Mesenchymal stem cell (in vitro differentiated cells and primary cell): ENCODE measurements around the gene PRR35.

ENCODE experiments used
- DNase-seq: peaks from one replicate; pipeline ENCODE4 v3.0.0-alpha.2; 2013
- H2AFZ ChIP-seq: one replicate; pipeline ENCODE4 v1.6.1; 2013; ENCODE audit warnings: low read depth, mild to moderate bottlenecking, control low read depth, inconsistent platforms, low read length, moderate library complexity
- H2AK5ac ChIP-seq: 2 replicates; pipeline ENCODE4 v1.6.1; 2013; ENCODE audit warnings: low read length, moderate library complexity, mild to moderate bottlenecking, inconsistent platforms; ENCODE audit not compliant: severe bottlenecking
- H2BK120ac ChIP-seq: one replicate; pipeline ENCODE4 v1.6.1; 2013; ENCODE audit warnings: low read depth, mild to moderate bottlenecking, inconsistent platforms, low read length, moderate library complexity
- H2BK12ac ChIP-seq, 2 experiments: one replicate each; pipeline ENCODE4 v1.6.1; 2013; ENCODE audit warnings: inconsistent platforms in 2 of 2, low read length in 2 of 2, mild to moderate bottlenecking in 2 of 2, moderate library complexity in 2 of 2, control low read depth in 1 of 2
- H2BK15ac ChIP-seq: one replicate; pipeline ENCODE4 v1.6.1; 2013; ENCODE audit warnings: mild to moderate bottlenecking, low read depth, inconsistent platforms; ENCODE audit not compliant: poor library complexity, severe bottlenecking
- H2BK5ac ChIP-seq: 2 replicates; pipeline ENCODE4 v1.6.1; 2013; ENCODE audit warnings: low read depth, mild to moderate bottlenecking, low read length, control low read depth, inconsistent platforms; ENCODE audit not compliant: poor library complexity, severe bottlenecking
- H3K14ac ChIP-seq, 2 experiments: one replicate each; pipeline ENCODE4 v1.6.1; 2013; ENCODE audit warnings: inconsistent platforms in 2 of 2, low read length in 2 of 2, control low read depth in 1 of 2, mild to moderate bottlenecking in 1 of 2, moderate library complexity in 1 of 2
- H3K18ac ChIP-seq, 2 experiments: one replicate each; pipeline ENCODE4 v1.6.1; 2013; ENCODE audit warnings: inconsistent platforms in 2 of 2, low read length in 2 of 2, control low read depth in 1 of 2, low read depth in 1 of 2, mild to moderate bottlenecking in 1 of 2
- H3K23ac ChIP-seq, 2 experiments: one replicate each; pipeline ENCODE4 v1.6.1; 2013; ENCODE audit warnings: inconsistent platforms in 2 of 2, low read length in 2 of 2, mild to moderate bottlenecking in 2 of 2, moderate library complexity in 2 of 2, control low read depth in 1 of 2
- H3K27ac ChIP-seq: 2 replicates; pipeline ENCODE4 v1.5.1; 2013; ENCODE audit warnings: mild to moderate bottlenecking, moderate library complexity, low read length, control low read depth, inconsistent platforms; ENCODE audit not compliant: poor library complexity, severe bottlenecking
- H3K27me3 ChIP-seq, 2 experiments: 2 replicates each; pipeline versions ENCODE4 v1.6.1 to v1.7.0; 2013; ENCODE audit warnings: low read length in 2 of 2, mild to moderate bottlenecking in 2 of 2, moderate library complexity in 2 of 2, control low read depth in 1 of 2, inconsistent platforms in 1 of 2; ENCODE audit not compliant: control insufficient read depth in 1 of 2, insufficient read depth in 1 of 2
- H3K36me3 ChIP-seq, 2 experiments: 2 replicates each; pipeline versions ENCODE4 v1.6.1 to v1.7.0; 2013; ENCODE audit warnings: low read length in 2 of 2, control low read depth in 1 of 2, inconsistent platforms in 1 of 2, low read depth in 1 of 2, mild to moderate bottlenecking in 1 of 2; ENCODE audit not compliant: insufficient read depth in 2 of 2, control insufficient read depth in 1 of 2
- H3K4ac ChIP-seq, 2 experiments: one replicate each; pipeline ENCODE4 v1.6.1; 2013; ENCODE audit warnings: inconsistent platforms in 2 of 2, low read length in 2 of 2, mild to moderate bottlenecking in 2 of 2, moderate library complexity in 2 of 2, control low read depth in 1 of 2, low read depth in 1 of 2
- H3K4me1 ChIP-seq: 2 replicates; pipeline ENCODE4 v1.6.1; 2013; ENCODE audit warnings: low read depth, low read length, control low read depth; ENCODE audit not compliant: control insufficient read depth, insufficient read depth
- H3K4me2 ChIP-seq: 2 replicates; pipeline ENCODE4 v1.6.1; 2013; ENCODE audit warnings: low read length, mild to moderate bottlenecking, inconsistent platforms; ENCODE audit not compliant: poor library complexity, severe bottlenecking
- H3K4me3 ChIP-seq, 2 experiments: 2 replicates each; pipeline versions ENCODE4 v1.5.1 to v1.7.0; 2013; ENCODE audit warnings: low read length in 2 of 2, mild to moderate bottlenecking in 2 of 2, control low read depth in 1 of 2, low read depth in 1 of 2; ENCODE audit not compliant: insufficient read depth in 1 of 2
- H3K79me1 ChIP-seq: replicated peaks from 2 replicates; pipeline ENCODE4 v1.6.1; 2013; ENCODE audit warnings: mild to moderate bottlenecking, control low read depth, low read length, inconsistent platforms; ENCODE audit not compliant: poor library complexity, severe bottlenecking
- H3K9ac ChIP-seq: 2 replicates; pipeline ENCODE4 v1.7.0; 2013; ENCODE audit warnings: mild to moderate bottlenecking, low read length, moderate library complexity
- H3K9me3 ChIP-seq: 2 replicates; pipeline ENCODE4 v1.7.0; 2013; ENCODE audit warnings: mild to moderate bottlenecking, low read length; ENCODE audit not compliant: control insufficient read depth
- H4K8ac ChIP-seq: one replicate; pipeline ENCODE4 v1.6.1; 2013; ENCODE audit warnings: inconsistent platforms, mild to moderate bottlenecking, low read length, moderate library complexity
- H4K91ac ChIP-seq: one replicate; pipeline ENCODE4 v1.6.1; 2013; ENCODE audit warnings: mild to moderate bottlenecking, low read length, inconsistent platforms
- WGBS: methylation state at CpG from one replicate; pipeline ENCODE4 v1.1.7; 2013; ENCODE audit warnings: mixed read lengths; 5-methylcytosine and 5-hydroxymethylcytosine counted together

Gene PRR35

GRCh38 chr16:525520-526180 is 34.5 kb upstream of the PRR35 start:
- Histone ChIP-seq H3K18ac (peak overlapping the region; percentile 33 to 98), H3K9me3 (no peaks in the 10 kb centered on the region), H2BK5ac (no peak overlapping the region), H3K9ac (peak overlapping the region; percentile 94), H3K4ac (peak overlapping the region; percentile 31 to 92), H3K36me3 (peaks cover 20 to 47% of the 10 kb centered on the region in 2 experiments), H3K4me1 (peaks cover 50% of the 10 kb centered on the region), H3K79me1 (peaks cover 13% of the 10 kb centered on the region), H2AK5ac (peak overlapping the region; percentile 12), H3K14ac (peak overlapping the region in 1 of 2 experiments; percentile 80), H4K91ac (peak overlapping the region; percentile 40), H3K27ac (peak overlapping the region; percentile 37), H4K8ac (peak overlapping the region; percentile 66), H2AFZ (no peak overlapping the region), H3K23ac (peak overlapping the region in 1 of 2 experiments; percentile 66), H3K4me2 (peak overlapping the region; percentile 70), H3K4me3 (peak overlapping the region in 1 of 2 experiments; percentile 93), H2BK120ac (no peak overlapping the region), H2BK15ac (no peak overlapping the region), H2BK12ac (peak overlapping the region in 1 of 2 experiments; percentile 38), H3K27me3 (no peaks in the 10 kb centered on the region)
- peak; percentile 95 for DNase-seq
- 36% methylated on average over 13 of the region's 13 CpGs for WGBS

GRCh38 chr16:526181-527014 is 33.8 kb upstream of the PRR35 start:
- Histone ChIP-seq H2AK5ac (no peak overlapping the region), H3K36me3 (peaks cover 13 to 46% of the 10 kb centered on the region in 2 experiments), H3K4ac (peak overlapping the region; percentile 84 to 92), H3K79me1 (peaks cover 12% of the 10 kb centered on the region), H2AFZ (peak overlapping the region; percentile 8), H3K23ac (peak overlapping the region in 1 of 2 experiments; percentile 84), H3K4me2 (peak overlapping the region; percentile 70), H3K14ac (peak overlapping the region in 1 of 2 experiments; percentile 90), H3K4me1 (peaks cover 53% of the 10 kb centered on the region), H2BK120ac (peak overlapping the region; percentile 75), H3K27ac (peak overlapping the region; percentile 78), H3K9ac (peak overlapping the region; percentile 94), H3K27me3 (no peaks in the 10 kb centered on the region), H3K18ac (peak overlapping the region; percentile 40 to 98), H4K8ac (peak overlapping the region; percentile 66), H4K91ac (peak overlapping the region; percentile 40), H3K4me3 (peak overlapping the region; percentile 85 to 93), H2BK12ac (peak overlapping the region in 1 of 2 experiments; percentile 38), H2BK5ac (peak overlapping the region; percentile 3), H3K9me3 (no peaks in the 10 kb centered on the region), H2BK15ac (no peak overlapping the region)
- DNase-seq = peak; percentile 75
- WGBS = 19% methylated on average over 26 of the region's 26 CpGs

- under 1% methylated on average over 82 of the region's 129 CpGs for WGBS
- Histone ChIP-seq H2BK12ac (peak within 1 kb of the TSS; percentile 74 to 79), H3K27me3 (no peaks in the 10 kb centered on the region)
These were observed 32.9 kb upstream of the PRR35 start, which contains the start of gene CAPN15 for GRCh38 chr16:527015-527903. Gene CAPN15, plus strand, starts transcription at chr16:527712. Its CDS starts 19,127 bp downstream, at chr16:546839.

More at GRCh38 chr16:527015-527903, 32.9 kb upstream of the PRR35 start, which contains the start of gene CAPN15:
- peak within 1 kb of the TSS; percentile 94 to 98 for H3K18ac ChIP-seq
- H3K14ac ChIP-seq = peak within 1 kb of the TSS in 1 of 2 experiments; percentile 94
- H2BK15ac ChIP-seq = peak within 1 kb of the TSS; percentile 92
- H3K4me3 ChIP-seq = peak within 1 kb of the TSS; percentile 85 to 93
- H3K79me1 ChIP-seq = peaks cover 9% of the 10 kb centered on the region
- no peak within 1 kb of the TSS for H2AK5ac ChIP-seq
- H3K27ac ChIP-seq = peak within 1 kb of the TSS; percentile 86
- peak; percentile 90 for DNase-seq
- H3K4ac ChIP-seq = peak within 1 kb of the TSS; percentile 84 to 92
- H3K9ac ChIP-seq = peak within 1 kb of the TSS; percentile 94
- H2AFZ ChIP-seq = peak within 1 kb of the TSS; percentile 63
- peak within 1 kb of the TSS; percentile 20 to 84 for H3K23ac ChIP-seq
- peaks cover 53% of the 10 kb centered on the region for H3K4me1 ChIP-seq
- peak within 1 kb of the TSS; percentile 92 for H3K4me2 ChIP-seq
- H4K8ac ChIP-seq = peak within 1 kb of the TSS; percentile 86
- peak within 1 kb of the TSS; percentile 93 for H2BK120ac ChIP-seq
- H4K91ac ChIP-seq = peak within 1 kb of the TSS; percentile 94
- H2BK5ac ChIP-seq = peak within 1 kb of the TSS; percentile 94
- no peaks in the 10 kb centered on the region for H3K9me3 ChIP-seq
- peaks cover 13 to 42% of the 10 kb centered on the region in 2 experiments for H3K36me3 ChIP-seq
